GM12872 (cell line): ENCODE data around the gene HSPG2.

Source experiments
- TF ChIP-seq, protein P1 (sequence below): IDR thresholded peaks from 3 replicates; pipeline ENCODE4 v1.5.1; 2011; ENCODE audit warnings: low read depth, mild to moderate bottlenecking, low read length, moderate library complexity; ENCODE audit not compliant: insufficient read depth

HSPG2 gene

DNA sequence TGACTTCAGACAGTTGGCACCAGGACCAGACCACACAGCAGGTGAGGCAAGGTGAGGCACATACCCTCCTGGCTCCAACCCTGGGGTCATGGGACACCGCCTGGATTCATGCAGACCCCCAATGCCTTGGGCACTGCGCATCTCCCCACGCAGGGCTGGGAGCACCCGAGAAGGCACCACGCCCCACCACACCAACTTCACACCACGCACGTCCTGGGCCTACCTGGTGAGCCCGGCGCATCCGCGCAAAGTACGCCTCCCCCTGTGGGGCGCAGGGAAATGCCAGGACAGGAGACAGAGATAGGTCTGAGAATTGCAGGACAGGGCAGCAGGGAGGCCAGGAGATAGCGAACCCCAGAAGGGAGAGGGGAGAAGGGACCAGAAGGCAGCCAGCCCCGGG is 66.5 kb downstream of the HSPG2 start:
- TF ChIP-seq, protein P1, sequence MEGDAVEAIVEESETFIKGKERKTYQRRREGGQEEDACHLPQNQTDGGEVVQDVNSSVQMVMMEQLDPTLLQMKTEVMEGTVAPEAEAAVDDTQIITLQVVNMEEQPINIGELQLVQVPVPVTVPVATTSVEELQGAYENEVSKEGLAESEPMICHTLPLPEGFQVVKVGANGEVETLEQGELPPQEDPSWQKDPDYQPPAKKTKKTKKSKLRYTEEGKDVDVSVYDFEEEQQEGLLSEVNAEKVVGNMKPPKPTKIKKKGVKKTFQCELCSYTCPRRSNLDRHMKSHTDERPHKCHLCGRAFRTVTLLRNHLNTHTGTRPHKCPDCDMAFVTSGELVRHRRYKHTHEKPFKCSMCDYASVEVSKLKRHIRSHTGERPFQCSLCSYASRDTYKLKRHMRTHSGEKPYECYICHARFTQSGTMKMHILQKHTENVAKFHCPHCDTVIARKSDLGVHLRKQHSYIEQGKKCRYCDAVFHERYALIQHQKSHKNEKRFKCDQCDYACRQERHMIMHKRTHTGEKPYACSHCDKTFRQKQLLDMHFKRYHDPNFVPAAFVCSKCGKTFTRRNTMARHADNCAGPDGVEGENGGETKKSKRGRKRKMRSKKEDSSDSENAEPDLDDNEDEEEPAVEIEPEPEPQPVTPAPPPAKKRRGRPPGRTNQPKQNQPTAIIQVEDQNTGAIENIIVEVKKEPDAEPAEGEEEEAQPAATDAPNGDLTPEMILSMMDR: no peak

GRCh38 chr1:21869620-21870121 is 67.4 kb downstream of the HSPG2 start:
- TF ChIP-seq, protein P1: no peak

DNA sequence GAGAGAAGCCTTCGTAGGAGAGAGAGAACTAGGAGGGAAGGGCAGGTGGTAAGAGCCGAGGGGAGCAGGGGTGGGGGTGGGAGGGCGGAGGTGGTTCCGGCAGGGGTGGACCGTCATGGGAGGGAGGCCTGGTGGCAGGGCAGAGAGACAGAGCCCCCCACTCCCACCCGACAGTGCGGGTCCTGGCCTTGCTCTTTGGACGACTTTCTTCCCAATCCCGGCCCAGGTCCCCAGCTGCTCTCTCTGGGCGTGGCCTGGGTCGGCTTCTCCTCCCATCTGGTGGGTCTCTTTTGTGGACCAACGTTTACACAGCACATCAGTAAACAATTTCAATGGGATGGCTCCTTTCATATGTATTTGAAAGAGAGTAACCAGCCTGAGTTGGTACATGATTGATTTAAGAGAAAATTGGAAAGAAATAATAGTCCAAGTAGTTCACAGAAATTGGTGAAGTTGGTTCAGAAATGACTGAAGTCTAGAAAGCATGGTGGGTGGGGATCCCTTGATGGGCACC is 68.1 kb downstream of the HSPG2 start:
- TF ChIP-seq, protein P1: no peak

- TF ChIP-seq, protein P1: no peak
Observed at GRCh38 chr1:21868482-21868881, 68.6 kb downstream of the HSPG2 start.

- TF ChIP-seq, protein P1: no peak
Observed at GRCh38 chr1:21867451-21867996, 69.6 kb downstream of the HSPG2 start.

DNA sequence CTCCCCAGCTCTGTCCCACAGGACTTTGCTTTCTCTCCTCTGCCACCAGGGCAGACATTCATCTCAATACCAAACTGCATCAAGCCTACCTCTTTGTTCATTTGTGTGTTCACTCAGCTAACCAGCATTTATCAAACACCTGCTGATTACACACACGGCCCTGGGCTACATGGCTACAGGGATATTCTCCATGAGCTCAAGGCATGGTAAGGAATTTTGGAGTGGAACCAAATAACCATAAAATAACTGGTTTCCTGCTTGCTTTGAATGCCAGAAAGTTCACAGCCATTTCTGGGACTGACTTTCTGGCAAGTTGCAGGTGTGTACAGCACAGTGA is 70.4 kb downstream of the HSPG2 start:
- TF ChIP-seq, protein P1: no peak

GRCh38 chr1:21865943-21866706 is 71.0 kb downstream of the HSPG2 start:
- TF ChIP-seq, protein P1: 0 out of 3 replicates have a peak, but pooled peaks have one; percentile 8
